Tibial artery (tissue), 4 donors: ENCODE data around the gene DHX29.

Experiments used
- DNase-seq, 2 donors: peaks; one replicate each; pipeline ENCODE4 v3.0.0-alpha.2; 2019
- H3K27ac ChIP-seq, 2 donors: fragments of 200-600 bp; sonication (generic) in 1 of 2; 1 replicate in 1 of 2; 2 replicates in 1 of 2; pipeline ENCODE4 v1.5.1; 2018 to 2019; ENCODE audit warnings: mild to moderate bottlenecking in 1 of 2
- H3K27me3 ChIP-seq, 2 donors: fragments of 200-600 bp; sonication (generic) in 1 of 2; one replicate each; pipeline versions ENCODE4 v1.5.1 to v1.6.0; 2016 to 2019
- H3K36me3 ChIP-seq, 3 donors: fragments of 200-600 bp; sonication (generic) in 2 of 3; one replicate each; pipeline ENCODE4 v1.5.1; 2016 to 2019; ENCODE audit warnings: mild to moderate bottlenecking in 2 of 3
- H3K4me1 ChIP-seq, 4 donors: fragments of 200-600 bp; sonication (generic) in 2 of 4; 1 replicate in 3 of 4; 2 replicates in 1 of 4; pipeline ENCODE4 v1.5.1; 2016 to 2019
- H3K4me3 ChIP-seq, 2 donors: fragments of 200-600 bp; sonication (generic) in 1 of 2; 1 replicate in 1 of 2; 2 replicates in 1 of 2; pipeline ENCODE4 v1.5.1; 2018 to 2019; ENCODE audit warnings: mild to moderate bottlenecking in 2 of 2
- H3K9me3 ChIP-seq, 3 donors: fragments of 200-600 bp; sonication (generic) in 1 of 3; one replicate each; pipeline ENCODE4 v1.5.1; 2016 to 2019
- intact Hi-C: fragments of 100-400 bp; cut with DNase I; formaldehyde crosslinking; loops from one replicate; pipeline ENCODE4 v1.15.0; 2023; ENCODE audit warnings: low total_unique reads
- TF ChIP-seq, protein P1 (sequence below), 2 experiments: fragments of 200-600 bp in 1 of 2; fragments of 450-650 bp in 1 of 2; IDR thresholded peaks; one replicate each; pipeline ENCODE4 v1.5.1; 2017 to 2019; ENCODE audit warnings: antibody characterized with exemption in 2 of 2, mild to moderate bottlenecking in 1 of 2, moderate library complexity in 1 of 2

The DHX29 gene

DNA sequence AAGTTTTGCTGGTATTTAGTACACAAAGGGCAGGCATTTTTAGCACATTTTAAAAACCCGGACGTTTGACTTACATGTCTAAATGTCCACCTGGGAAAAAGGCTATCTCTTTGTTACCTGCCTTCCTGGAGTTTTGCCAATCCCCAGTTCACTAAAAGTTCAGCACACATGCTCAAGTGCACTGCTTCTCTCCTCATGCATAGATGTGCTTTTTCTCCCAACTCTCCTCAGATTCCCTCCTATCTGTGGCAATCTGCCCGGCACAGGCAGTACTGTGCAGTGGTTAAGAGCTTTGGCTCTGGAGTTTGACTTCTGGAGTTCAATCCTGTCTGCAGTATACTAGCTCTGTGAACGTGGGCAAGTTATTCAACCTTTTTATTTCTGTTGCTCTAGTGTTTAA is 65.7 kb downstream of the DHX29 start:
- no peaks in the 10 kb centered on the region for H3K4me1 ChIP-seq
- TF ChIP-seq, protein P1, sequence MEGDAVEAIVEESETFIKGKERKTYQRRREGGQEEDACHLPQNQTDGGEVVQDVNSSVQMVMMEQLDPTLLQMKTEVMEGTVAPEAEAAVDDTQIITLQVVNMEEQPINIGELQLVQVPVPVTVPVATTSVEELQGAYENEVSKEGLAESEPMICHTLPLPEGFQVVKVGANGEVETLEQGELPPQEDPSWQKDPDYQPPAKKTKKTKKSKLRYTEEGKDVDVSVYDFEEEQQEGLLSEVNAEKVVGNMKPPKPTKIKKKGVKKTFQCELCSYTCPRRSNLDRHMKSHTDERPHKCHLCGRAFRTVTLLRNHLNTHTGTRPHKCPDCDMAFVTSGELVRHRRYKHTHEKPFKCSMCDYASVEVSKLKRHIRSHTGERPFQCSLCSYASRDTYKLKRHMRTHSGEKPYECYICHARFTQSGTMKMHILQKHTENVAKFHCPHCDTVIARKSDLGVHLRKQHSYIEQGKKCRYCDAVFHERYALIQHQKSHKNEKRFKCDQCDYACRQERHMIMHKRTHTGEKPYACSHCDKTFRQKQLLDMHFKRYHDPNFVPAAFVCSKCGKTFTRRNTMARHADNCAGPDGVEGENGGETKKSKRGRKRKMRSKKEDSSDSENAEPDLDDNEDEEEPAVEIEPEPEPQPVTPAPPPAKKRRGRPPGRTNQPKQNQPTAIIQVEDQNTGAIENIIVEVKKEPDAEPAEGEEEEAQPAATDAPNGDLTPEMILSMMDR (IDR thresholded peaks at IDR 0.05): no peak
- no peak for DNase-seq
- no peaks in the 10 kb centered on the region for H3K36me3 ChIP-seq
- intact Hi-C loops: no loop called here
- no peak overlapping the region for H3K27ac ChIP-seq
- peaks cover 0 to 8% of the 10 kb centered on the region in 2 donors for H3K27me3 ChIP-seq
- no peak overlapping the region for H3K4me3 ChIP-seq
- no peaks in the 10 kb centered on the region for H3K9me3 ChIP-seq

DNA sequence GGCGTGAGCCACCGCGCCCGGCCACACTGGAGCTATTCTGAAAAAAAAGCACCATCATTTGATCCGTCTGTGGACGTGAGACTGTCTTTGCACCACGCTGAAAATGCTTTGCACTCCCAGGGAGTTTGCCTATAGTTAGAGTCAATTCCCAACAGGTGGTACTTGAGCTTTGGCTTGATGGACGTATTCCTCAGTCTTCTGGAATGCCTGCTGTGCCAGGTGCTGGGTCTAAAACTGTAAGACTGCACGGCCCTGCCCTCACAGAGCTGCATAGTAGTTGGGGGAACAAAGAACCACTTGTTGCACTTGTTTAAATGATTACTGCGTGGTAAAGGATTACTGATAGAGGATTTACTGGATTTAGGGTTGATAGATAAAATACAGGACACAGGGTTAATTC is 70.7 kb downstream of the DHX29 start:
- Histone ChIP-seq H3K9me3 (no peaks in the 10 kb centered on the region), H3K4me3 (no peak overlapping the region), H3K27ac (no peak overlapping the region), H3K4me1 (peaks cover 0 to 20% (median 16%) of the 10 kb centered on the region in 4 donors), H3K36me3 (no peaks in the 10 kb centered on the region), H3K27me3 (peaks cover 0 to 35% of the 10 kb centered on the region in 2 donors)
- TF ChIP-seq, protein P1 (IDR thresholded peaks at IDR 0.05): no peak
- no peak for DNase-seq
- intact Hi-C loops: no loop called here

DNA sequence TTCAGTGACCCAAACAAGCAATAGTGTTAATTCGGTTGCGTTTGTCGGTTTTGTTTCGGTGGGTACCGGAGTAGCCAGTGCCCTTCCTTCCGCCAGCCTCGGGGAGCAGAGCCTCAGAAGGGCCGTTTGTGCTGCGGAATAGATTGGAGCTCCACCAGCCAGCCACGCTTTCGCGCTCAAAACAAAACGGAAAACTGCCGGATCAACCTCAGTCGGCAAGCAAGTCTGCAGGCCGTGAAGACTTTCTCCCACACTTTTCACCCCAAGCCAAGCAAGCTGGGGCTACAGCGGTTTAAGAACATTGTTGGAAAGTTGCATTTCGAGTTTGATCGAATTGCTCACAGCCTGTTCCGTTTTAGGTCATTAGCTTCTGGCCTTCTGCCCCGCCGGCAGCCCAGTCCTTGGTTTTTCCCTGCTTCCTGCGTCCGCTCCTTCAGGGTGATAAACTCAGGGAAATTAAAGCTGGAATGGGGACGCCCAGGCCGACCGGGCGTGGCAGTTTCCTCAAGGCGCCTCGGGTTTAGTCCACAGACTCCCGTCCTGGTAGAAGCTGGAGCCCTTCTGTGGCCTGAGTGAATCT is 73.3 kb downstream of the DHX29 start:
- Histone ChIP-seq H3K27me3 (peaks cover 0 to 58% of the 10 kb centered on the region in 2 donors), H3K4me1 (peaks cover 0 to 29% (median 26%) of the 10 kb centered on the region in 4 donors), H3K36me3 (no peaks in the 10 kb centered on the region), H3K27ac (peak overlapping the region in 1 of 2 donors; percentile 16), H3K4me3 (peak overlapping the region; percentile 58 to 60), H3K9me3 (no peaks in the 10 kb centered on the region)
- intact Hi-C loops: loop anchor here (5.0 kb wide), 1 partner anchor 62 kb away; the partner anchor contains the start of gene CDC20B
- DNase-seq: no peak
- TF ChIP-seq, protein P1 (IDR thresholded peaks at IDR 0.05): no peak

DNA sequence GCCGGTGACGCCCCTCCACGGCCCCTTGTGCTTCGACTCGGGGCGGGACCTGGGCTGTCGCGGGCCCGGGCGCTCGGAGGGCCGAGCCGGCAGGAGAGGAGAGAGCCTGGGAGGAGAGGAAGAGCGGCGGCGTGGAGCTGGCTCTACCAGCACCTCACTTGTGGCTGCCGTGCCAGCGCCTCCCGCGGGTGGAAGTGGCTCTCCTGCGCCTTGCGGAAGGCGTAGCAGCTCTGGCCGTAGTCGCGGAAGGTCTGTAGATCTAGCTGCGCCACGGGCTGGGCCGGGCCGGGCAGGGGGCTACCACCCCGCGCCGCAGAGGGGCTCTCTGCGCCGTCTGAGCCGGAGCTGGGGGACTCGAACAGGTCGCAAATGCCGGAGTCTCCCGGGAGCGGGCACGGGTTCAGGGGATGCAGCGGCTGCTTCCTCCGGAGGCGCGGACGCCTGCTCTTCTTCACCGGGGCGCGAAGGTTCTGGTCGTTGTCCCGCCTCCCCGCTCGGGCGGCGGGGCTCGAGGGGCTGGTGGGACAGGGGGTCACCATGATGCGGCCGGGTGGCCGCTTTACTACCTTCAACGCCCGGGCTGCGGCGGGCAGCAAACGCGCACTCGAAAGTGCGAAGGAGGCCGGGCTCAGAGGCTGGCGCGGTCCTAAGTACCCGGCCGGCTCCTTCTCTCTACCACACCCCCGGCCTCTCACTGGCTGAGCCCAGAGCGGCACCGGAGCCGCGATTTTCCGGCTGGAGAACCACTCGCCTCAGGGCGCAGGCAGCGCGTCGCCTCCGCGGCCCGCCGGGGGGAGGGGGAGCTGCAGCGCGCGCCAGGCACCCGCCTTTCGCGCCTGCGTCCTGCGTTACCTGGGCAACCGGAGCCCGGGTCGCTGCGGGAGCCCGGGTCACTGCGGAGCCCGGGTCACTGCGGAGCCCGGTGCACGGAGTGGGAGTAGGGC is 74.2 kb downstream of the DHX29 start, which contains the start of gene CCNO:
TSS of gene CCNO (minus strand) at position 624 of the 944 bp plus-strand sequence. CDS start at position 539, 85 bp downstream.
- peaks cover 0 to 68% of the 10 kb centered on the region in 2 donors for H3K27me3 ChIP-seq
- TF ChIP-seq, protein P1 (IDR thresholded peaks at IDR 0.05): no peak
- intact Hi-C loops: loop anchor here (5.0 kb wide), 1 partner anchor 61 kb away; the partner anchor contains the start of gene CDC20B
- H3K27ac ChIP-seq: peak within 1 kb of the TSS; percentile 56 to 66
- peak; percentile 71 to 86 for DNase-seq
- no peaks in the 10 kb centered on the region for H3K36me3 ChIP-seq
- H3K9me3 ChIP-seq: no peaks in the 10 kb centered on the region
- H3K4me3 ChIP-seq: peak within 1 kb of the TSS; percentile 58 to 60
- peaks cover 0 to 29% (median 26%) of the 10 kb centered on the region in 4 donors for H3K4me1 ChIP-seq

DNA sequence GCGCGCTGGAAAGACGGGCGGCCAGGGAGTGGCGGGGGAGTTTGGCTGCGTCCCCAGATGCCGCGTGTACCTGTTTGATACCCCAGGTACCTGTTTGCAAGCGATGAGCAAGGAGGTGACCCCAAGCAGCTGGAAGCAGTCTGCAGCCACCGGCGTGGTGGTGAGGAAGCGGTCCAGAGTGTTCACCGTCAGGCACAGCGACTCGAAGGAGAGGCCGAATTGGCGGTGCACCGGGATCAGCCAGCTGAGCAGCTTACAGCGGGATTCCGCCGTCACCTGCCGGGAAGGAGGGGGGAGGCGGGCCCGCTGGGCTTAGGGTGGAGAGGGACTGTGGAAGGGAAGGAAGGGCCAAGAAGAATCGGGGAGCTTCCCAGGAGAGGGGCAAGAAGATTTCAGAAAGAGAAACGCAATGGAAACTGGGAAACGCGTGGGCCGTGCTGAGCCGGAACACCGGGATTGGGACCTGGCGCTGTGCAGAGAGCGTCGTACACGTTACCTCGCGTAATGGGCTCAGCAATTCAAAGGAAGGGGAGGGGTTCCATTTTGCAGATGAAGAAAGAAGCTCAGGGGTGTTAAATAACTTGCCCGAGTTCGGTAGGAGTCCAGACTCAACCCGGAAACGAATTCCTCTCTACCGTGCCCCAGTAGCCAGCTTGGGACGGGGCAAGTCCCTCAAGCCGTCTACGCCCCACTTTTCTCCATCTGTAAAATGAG is 75.1 kb downstream of the DHX29 start:
- Histone ChIP-seq H3K27ac (peak overlapping the region; percentile 56 to 66), H3K4me1 (peaks cover 0 to 36% (median 32%) of the 10 kb centered on the region in 4 donors), H3K4me3 (peak overlapping the region; percentile 58 to 60), H3K9me3 (no peaks in the 10 kb centered on the region), H3K36me3 (no peaks in the 10 kb centered on the region), H3K27me3 (peaks cover 0 to 76% of the 10 kb centered on the region in 2 donors)
- intact Hi-C loops: loop anchor here (5.0 kb wide), 1 partner anchor 60 kb away; the partner anchor contains the start of gene CDC20B
- DNase-seq: no peak
- TF ChIP-seq, protein P1 (IDR thresholded peaks at IDR 0.05): no peak
